ENCODE data around the gene TXNRD1. TPM values are rescaled to one million over a fixed set of nuclear protein-coding genes. Genes with fewer than 3 reads are reported as not detected.

Gene TXNRD1
- total RNA-seq, 1 experiment from 2014 or later: 327 TPM

DNA sequence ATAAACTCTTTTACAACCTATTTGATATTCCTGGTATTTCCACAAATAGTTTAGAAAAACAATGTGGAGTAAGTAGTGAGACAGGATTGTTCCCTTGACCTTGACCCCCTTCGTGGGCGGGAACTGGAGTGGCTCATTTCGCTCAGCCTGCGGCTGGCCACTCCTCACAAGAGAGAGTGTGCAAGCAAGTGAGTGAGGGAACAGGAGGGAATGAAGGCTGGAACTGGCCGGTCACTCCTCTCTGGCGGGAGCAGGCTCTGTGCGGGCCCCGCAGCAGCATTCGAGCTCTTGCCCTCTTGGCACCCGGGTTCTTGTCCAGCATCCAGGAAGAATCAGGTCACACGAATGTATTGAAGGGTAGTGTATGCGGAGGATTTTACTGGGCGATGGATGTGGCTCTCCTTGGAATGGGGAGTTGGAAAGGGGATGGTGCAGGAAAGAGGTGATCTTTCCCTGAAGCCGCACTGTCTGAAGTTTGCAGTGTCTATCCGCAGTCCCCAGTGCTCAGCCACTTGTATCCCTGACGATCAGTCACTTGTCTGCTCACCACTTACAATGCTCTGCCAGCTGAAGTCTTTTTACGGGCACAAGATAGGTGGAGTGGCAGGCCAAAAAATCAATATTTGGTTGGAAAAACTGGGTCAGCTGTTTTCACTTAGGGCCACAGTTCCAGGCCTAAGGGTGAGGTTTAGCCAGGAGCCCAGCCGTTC, 28.0 kb upstream of the TXNRD1 start:
- POLR2A ChIA-PET: no interaction called here
- Histone ChIP-seq H3K36me3 (ENCODE audit: control insufficient read depth in 1 of 2, insufficient read depth in 2 of 2, low read length in 2 of 2) (no peaks in the 10 kb centered on the region), H3K4me2 (ENCODE audit: low read length) (no peak overlapping the region), H3K27me3 (ENCODE audit: insufficient read depth, low read length) (no peaks in the 10 kb centered on the region), H3K9me3 (ENCODE audit: control insufficient read depth in 1 of 2, insufficient read depth in 1 of 2, low read depth in 1 of 2, low read length in 2 of 2) (peaks cover 0 to 4% of the 10 kb centered on the region in 2 experiments; a peak in 1 of 4 replicates), H3K9me2 (ENCODE audit: insufficient read depth) (no peaks in the 10 kb centered on the region), H3K4me1 (ENCODE audit: control insufficient read depth in 1 of 2, insufficient read depth in 2 of 2, low read length in 2 of 2) (peaks cover 10 to 11% of the 10 kb centered on the region in 2 experiments; a peak in 3 of 4 replicates), H3K79me2 (ENCODE audit: insufficient read depth, low read length) (no peaks in the 10 kb centered on the region), H2AFZ (ENCODE audit: low read depth, low read length, poor library complexity, severe bottlenecking) (no peak overlapping the region), H3K9ac (ENCODE audit: low read length) (no peak overlapping the region), H3K27ac (ENCODE audit: low read depth, low read length) (no peak overlapping the region), H4K20me1 (ENCODE audit: insufficient read depth) (no peaks in the 10 kb centered on the region), H3K4me3 (replicated peaks in 1 of 2; ENCODE audit: low read depth in 1 of 2, low read length in 2 of 2) (no peak overlapping the region)
- ATAC-seq: no peak; the same call in 1 of the 2 replicates
- RAD21 ChIA-PET (ENCODE audit: low non-redundant PET in 1 of 2, low total read pairs in 2 of 2, uncharacterized antibody in 2 of 2, unreplicated experiment in 2 of 2): no interaction called here
- TF ChIP-seq POLR2A (IDR thresholded peaks at IDR 0.05; ENCODE audit: borderline replicate concordance, extremely low read depth, insufficient read depth, insufficient read length) (no peak), EZH2 (IDR thresholded peaks at IDR 0.05) (no peak), ZFX (IDR thresholded peaks at IDR 0.05) (no peak), FOSL1 (IDR thresholded peaks at IDR 0.05; ENCODE audit: low read depth) (peak; percentile 24; the same call in 1 of the 2 replicates)
- no peak for DNase-seq (ENCODE audit: low read depth, low spot score)
- BruUV-seq (replicated peaks): no TSS peak
- CTCF ChIA-PET: no interaction called here
- intact Hi-C loops (cut with micrococcal nuclease): no loop called here

DNA sequence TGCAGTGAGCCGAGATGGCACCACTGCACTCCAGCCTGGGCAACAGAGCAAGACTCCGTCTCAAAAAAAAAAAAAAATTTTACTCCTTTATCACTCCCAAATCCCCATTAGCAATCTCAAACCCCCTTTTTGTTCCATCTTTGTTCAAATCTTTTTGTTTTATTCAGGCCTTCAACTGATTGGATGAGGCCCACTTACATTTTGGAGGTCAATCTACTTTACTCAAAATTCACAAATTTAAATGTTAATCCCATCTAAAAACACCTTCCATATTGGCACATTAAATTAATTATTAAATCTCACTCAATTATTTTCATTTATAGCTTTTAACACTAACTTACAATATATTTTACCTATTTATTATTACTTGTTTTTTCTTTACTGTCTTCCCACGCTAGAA, 27.0 kb upstream of the TXNRD1 start:
- no peaks in the 10 kb centered on the region for H3K79me2 ChIP-seq (ENCODE audit: insufficient read depth, low read length)
- no peaks in the 10 kb centered on the region for H3K36me3 ChIP-seq (ENCODE audit: control insufficient read depth in 1 of 2, insufficient read depth in 2 of 2, low read length in 2 of 2)
- peaks cover 11 to 14% of the 10 kb centered on the region in 2 experiments; a peak in 3 of 4 replicates for H3K4me1 ChIP-seq (ENCODE audit: control insufficient read depth in 1 of 2, insufficient read depth in 2 of 2, low read length in 2 of 2)
- H3K4me2 ChIP-seq (ENCODE audit: low read length): no peak overlapping the region
- H3K9me3 ChIP-seq (ENCODE audit: control insufficient read depth in 1 of 2, insufficient read depth in 1 of 2, low read depth in 1 of 2, low read length in 2 of 2): peaks cover 0 to 4% of the 10 kb centered on the region in 2 experiments; a peak in 1 of 4 replicates
- intact Hi-C loops (cut with micrococcal nuclease): no loop called here
- H3K4me3 ChIP-seq (replicated peaks in 1 of 2; ENCODE audit: low read depth in 1 of 2, low read length in 2 of 2): no peak overlapping the region
- BruUV-seq (replicated peaks): no TSS peak
- peak overlapping the region; percentile 35 for H2AFZ ChIP-seq (ENCODE audit: low read depth, low read length, poor library complexity, severe bottlenecking)
- ChIA-PET POLR2A (no interaction called here), RAD21 (ENCODE audit: low non-redundant PET in 1 of 2, low total read pairs in 2 of 2, uncharacterized antibody in 2 of 2, unreplicated experiment in 2 of 2) (no interaction called here), CTCF (no interaction called here)
- no peaks in the 10 kb centered on the region for H4K20me1 ChIP-seq (ENCODE audit: insufficient read depth)
- H3K9ac ChIP-seq (ENCODE audit: low read length): no peak overlapping the region
- no peak overlapping the region for H3K27ac ChIP-seq (ENCODE audit: low read depth, low read length)
- DNase-seq (ENCODE audit: low read depth, low spot score) (no peak), ATAC-seq (no peak)
- H3K9me2 ChIP-seq (ENCODE audit: insufficient read depth): no peaks in the 10 kb centered on the region
- H3K27me3 ChIP-seq (ENCODE audit: insufficient read depth, low read length): no peaks in the 10 kb centered on the region
- TF ChIP-seq EGR1 (IDR thresholded peaks at IDR 0.05; ENCODE audit: low read depth) (no peak), RAD21 (IDR thresholded peaks at IDR 0.05; ENCODE audit: low read depth) (no peak), TCF7L2 (IDR thresholded peaks at IDR 0.05; ENCODE audit: borderline replicate concordance, extremely low read depth, insufficient read depth, insufficient read length) (no peak), JUND (IDR thresholded peaks at IDR 0.05) (no peak), EZH2phosphoT487 (IDR thresholded peaks at IDR 0.05; ENCODE audit: borderline replicate concordance) (no peak), SRF (IDR thresholded peaks at IDR 0.05; ENCODE audit: low read depth) (no peak), SP1 (IDR thresholded peaks at IDR 0.05; ENCODE audit: low read depth) (no peak), CTCF (IDR thresholded peaks at IDR 0.05 in 2 of 3, conservative IDR thresholded peaks at IDR 0.05 in 1 of 3; ENCODE audit: borderline replicate concordance in 1 of 3, insufficient read depth in 1 of 3, low read depth in 2 of 3, low read length in 2 of 3) (no peak)
